Measurements from ENCODE around the gene RDH13. TPM values are rescaled to one million over a fixed set of nuclear protein-coding genes. Genes with fewer than 3 reads are reported as not detected.

The RDH13 gene
- total and polyA plus RNA-seq, 2 experiments from 2014 or later, result 28.0 to 36.5 TPM

- Histone ChIP-seq H3K9me2 (ENCODE audit: insufficient read depth) (no peaks in the 10 kb centered on the region), H3K36me3 (ENCODE audit: insufficient read depth) (no peaks in the 10 kb centered on the region), H3F3A (replicated peaks; ENCODE audit: low read depth) (peaks cover 20% of the 10 kb centered on the region), H3K4me2 (peak overlapping the region; percentile 86), H3K27me3 (ENCODE audit: insufficient read depth) (peaks cover 14% of the 10 kb centered on the region), H3K79me2 (replicated peaks; ENCODE audit: insufficient read depth) (no peaks in the 10 kb centered on the region), H3K27ac (ENCODE audit: low read depth) (no peak overlapping the region), H3K4me3 (peak overlapping the region; percentile 79), H3K4me1 (ENCODE audit: insufficient read depth) (peaks cover 23% of the 10 kb centered on the region), H4K20me1 (replicated peaks; ENCODE audit: insufficient read depth) (peaks cover 14% of the 10 kb centered on the region), H2AFZ (no peak overlapping the region)
- Mint-ChIP-seq H3K4me1 (peaks cover 38% of the 10 kb centered on the region), H3K4me3 (peak overlapping the region; percentile 77), H3K9me3 (no peaks in the 10 kb centered on the region; the same call in 2 of the 3 replicates), H3K27me3 (ENCODE audit: insufficient read depth, low read depth, poor library complexity) (peaks cover 50% of the 10 kb centered on the region), H3K36me3 (ENCODE audit: low read depth) (peaks cover 21% of the 10 kb centered on the region), H3K27ac (peak overlapping the region; percentile 55; the same call in 1 of the 2 replicates)
- ATAC-seq (peak; percentile 2), DNase-seq (ENCODE audit: low spot score) (peak; percentile 95)
- TF ChIP-seq ETS1 (IDR thresholded peaks at IDR 0.05), result no peak
- no peak for TF ChIP-seq JUNB (IDR thresholded peaks at IDR 0.05; ENCODE audit: unreplicated experiment)
- peak; percentile 15; the same call in 1 of the 2 replicates for TF ChIP-seq POLR2AphosphoS5 (IDR thresholded peaks at IDR 0.05; ENCODE audit: low read depth)
- no peak for TF ChIP-seq ZNF331 (CRISPR knock-in tag; IDR thresholded peaks at IDR 0.05; ENCODE audit: low read depth)
- peak; percentile 55 to 71 for TF ChIP-seq CTCF (conservative IDR thresholded peaks at IDR 0.05; ENCODE audit: low read depth in 2 of 2)
- no peak for TF ChIP-seq NANOG (IDR thresholded peaks at IDR 0.05; ENCODE audit: borderline replicate concordance)
- TF ChIP-seq ZNF114 (CRISPR knock-in tag; IDR thresholded peaks at IDR 0.05), result no peak
- TF ChIP-seq EZH2phosphoT487 (IDR thresholded peaks at IDR 0.05; ENCODE audit: unreplicated experiment), result no peak
- no peak for TF ChIP-seq CREB1 (CRISPR knock-in tag; IDR thresholded peaks at IDR 0.05; ENCODE audit: low read depth)
- no peak for TF ChIP-seq STAT1 (IDR thresholded peaks at IDR 0.05; ENCODE audit: unreplicated experiment)
Measured at GRCh38 chr19:55088543-55089341, 25.8 kb upstream of the RDH13 start.

GRCh38 chr19:55088021-55088451 lies 25.1 kb upstream of the RDH13 start:
- peaks cover 14% of the 10 kb centered on the region for H3K27me3 ChIP-seq (ENCODE audit: insufficient read depth)
- DNase-seq (ENCODE audit: low spot score), result no peak
- ATAC-seq, result no peak
- peak overlapping the region; percentile 86 for H3K4me2 ChIP-seq
- no peak for TF ChIP-seq CTCF (conservative IDR thresholded peaks at IDR 0.05; ENCODE audit: low read depth in 2 of 2)
- 0 out of 2 replicates have a peak, but pooled peaks have one; percentile 5 for TF ChIP-seq POLR2AphosphoS5 (IDR thresholded peaks at IDR 0.05; ENCODE audit: low read depth)
- no peak for TF ChIP-seq JUNB (IDR thresholded peaks at IDR 0.05; ENCODE audit: unreplicated experiment)
- TF ChIP-seq ZNF331 (CRISPR knock-in tag; IDR thresholded peaks at IDR 0.05; ENCODE audit: low read depth), result no peak
- TF ChIP-seq REST (IDR thresholded peaks at IDR 0.05; ENCODE audit: unreplicated experiment), result no peak
- no peak for TF ChIP-seq ZNF114 (CRISPR knock-in tag; IDR thresholded peaks at IDR 0.05)
- TF ChIP-seq STAT1 (IDR thresholded peaks at IDR 0.05; ENCODE audit: unreplicated experiment), result no peak
- no peak for TF ChIP-seq EZH2 (IDR thresholded peaks at IDR 0.05; ENCODE audit: low read depth, unreplicated experiment)
- no peak for TF ChIP-seq CREB1 (CRISPR knock-in tag; IDR thresholded peaks at IDR 0.05; ENCODE audit: low read depth)
- Mint-ChIP-seq H3K4me1 (peaks cover 41% of the 10 kb centered on the region), H3K27ac (no peak overlapping the region), H3K4me3 (peak overlapping the region; percentile 77), H3K36me3 (ENCODE audit: low read depth) (peaks cover 22% of the 10 kb centered on the region), H3K27me3 (ENCODE audit: insufficient read depth, low read depth, poor library complexity) (peaks cover 50% of the 10 kb centered on the region), H3K9me3 (no peaks in the 10 kb centered on the region; the same call in 2 of the 3 replicates)
- H3K79me2 ChIP-seq (replicated peaks; ENCODE audit: insufficient read depth), result no peaks in the 10 kb centered on the region
- H3K4me3 ChIP-seq, result peak overlapping the region; percentile 79
- no peaks in the 10 kb centered on the region for H3K9me2 ChIP-seq (ENCODE audit: insufficient read depth)
- peaks cover 14% of the 10 kb centered on the region for H4K20me1 ChIP-seq (replicated peaks; ENCODE audit: insufficient read depth)
- H3F3A ChIP-seq (replicated peaks; ENCODE audit: low read depth), result peaks cover 22% of the 10 kb centered on the region
- H3K4me1 ChIP-seq (ENCODE audit: insufficient read depth), result peaks cover 25% of the 10 kb centered on the region
- H3K36me3 ChIP-seq (ENCODE audit: insufficient read depth), result no peaks in the 10 kb centered on the region
- no peak overlapping the region for H2AFZ ChIP-seq
- no peak overlapping the region for H3K27ac ChIP-seq (ENCODE audit: low read depth)
